DMS53 treated with DMSO at 0.1 percent for 48 hours (cell line): ENCODE results near the gene WDR45.

Experiments used
- DNase-seq: peaks from one replicate; lab custom pipeline; 2025; ENCODE audit not compliant: unreplicated experiment; lab: John Stamatoyannopoulos, UW

Gene WDR45

GRCh38 chrX:49075347-49075746 lies 4.3 kb downstream of the WDR45 start:
- no peak for DNase-seq

DNA sequence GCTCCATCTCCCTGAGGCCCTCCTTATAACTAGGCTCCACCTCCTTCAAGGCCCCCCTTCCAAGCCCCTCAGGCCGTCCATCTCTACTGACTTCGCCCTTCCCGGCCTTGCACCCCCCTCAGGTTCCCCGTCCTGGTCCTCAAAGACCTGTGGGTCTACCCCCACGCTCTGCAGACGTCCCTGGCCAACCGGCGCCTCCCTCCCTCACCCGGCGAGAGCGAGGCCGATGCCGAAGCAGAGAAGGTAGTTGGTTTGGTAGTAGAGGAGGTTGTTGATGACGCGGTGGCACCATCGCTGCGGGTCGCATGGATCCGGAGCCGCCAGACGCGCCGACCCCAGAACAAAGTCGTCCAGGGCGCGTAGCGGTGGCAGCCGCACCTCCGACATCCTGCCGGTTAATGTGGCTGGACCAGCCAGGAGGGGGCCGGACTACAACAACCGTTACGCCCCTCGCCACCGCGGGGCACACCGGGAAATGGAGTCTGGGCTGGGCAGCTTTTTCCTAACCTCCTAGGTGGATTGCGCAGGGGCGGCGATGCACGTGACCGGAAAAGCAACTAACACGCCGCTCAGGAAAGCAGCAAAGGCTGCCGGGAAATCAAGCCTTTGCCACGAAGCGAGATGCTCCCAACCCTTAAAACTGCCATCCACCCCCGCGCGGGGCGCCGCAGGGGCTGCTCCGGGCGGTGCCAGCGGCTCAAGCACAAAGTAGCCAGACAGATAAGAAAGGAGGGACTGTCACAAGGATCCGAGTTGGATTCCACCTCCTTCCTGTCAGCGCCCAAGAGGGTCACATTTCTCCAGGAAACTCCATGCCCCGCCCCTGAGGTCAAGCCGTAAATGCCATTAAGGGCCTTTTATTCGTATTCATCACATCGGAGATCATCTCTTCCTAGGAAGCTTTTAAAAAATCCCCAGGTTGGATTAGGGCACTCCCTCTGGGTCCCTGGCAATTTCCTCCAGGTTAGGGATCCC lies 5.8 kb downstream of the WDR45 start, which contains the start of gene PRAF2:
Gene PRAF2 (minus strand): TSS at position 402 of the 975 bp plus-strand sequence. CDS start 15 bp downstream, at position 387.
- DNase-seq: peak; percentile 90

DNA sequence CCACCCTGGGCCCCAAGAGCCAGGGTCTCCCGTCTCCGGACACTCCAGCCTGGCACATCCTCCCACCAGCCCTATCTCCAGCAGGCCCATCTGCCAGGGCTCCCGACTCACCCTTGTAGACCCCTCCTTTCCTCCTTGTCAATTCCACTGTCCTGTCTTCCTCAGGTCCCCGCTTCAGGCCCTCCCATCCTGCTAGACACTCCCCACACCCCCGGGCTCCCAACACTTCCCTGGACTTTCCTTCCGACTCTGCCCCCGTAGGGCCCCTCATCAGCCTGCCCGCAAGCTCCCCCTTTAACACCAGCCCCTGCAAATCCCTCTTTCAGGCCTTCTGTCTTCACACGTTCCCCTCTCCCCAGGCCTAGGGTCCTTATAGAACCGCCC lies 7.0 kb downstream of the WDR45 start:
- no peak for DNase-seq

DNA sequence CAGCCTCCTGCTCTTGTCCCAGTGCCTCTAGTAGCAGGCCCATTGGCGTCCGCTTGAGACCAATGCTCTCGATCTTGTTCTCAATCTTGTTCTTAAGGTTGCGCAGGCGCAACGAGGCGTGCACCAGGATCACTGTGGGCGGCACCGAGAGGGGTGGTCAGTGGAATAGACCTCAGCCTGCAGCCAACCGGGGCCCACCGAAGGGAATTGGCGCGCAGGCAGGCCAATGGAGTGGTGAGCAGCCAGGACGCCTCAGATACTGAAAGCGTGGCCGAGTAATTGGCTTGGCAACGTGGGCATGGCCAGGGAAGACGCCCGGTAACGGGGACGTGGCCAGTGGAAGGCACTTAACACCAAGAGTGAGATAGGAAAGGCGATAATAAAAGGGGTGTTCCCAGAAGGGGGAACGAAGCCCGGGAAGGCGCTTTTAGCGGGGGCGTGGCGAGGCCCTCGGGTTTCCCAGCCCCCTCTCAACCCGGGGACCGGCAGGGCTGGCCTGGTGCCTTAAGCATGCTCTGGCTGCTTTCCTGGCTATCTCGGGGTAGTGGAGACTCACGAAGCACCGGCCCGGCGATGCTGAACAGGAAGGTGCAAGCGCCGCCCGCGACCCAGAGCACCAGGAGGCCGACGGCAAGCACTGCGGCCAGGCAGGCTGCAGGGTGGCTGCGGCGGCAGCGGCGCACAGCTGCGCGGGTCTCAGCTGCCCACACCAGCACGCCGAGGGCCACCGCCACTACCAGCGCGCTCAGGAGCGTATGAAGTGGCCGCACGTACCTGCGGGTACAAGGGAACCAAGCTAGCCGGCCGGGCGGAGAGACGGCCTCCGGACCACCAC lies 7.6 kb downstream of the WDR45 start:
- no peak for DNase-seq

DNA sequence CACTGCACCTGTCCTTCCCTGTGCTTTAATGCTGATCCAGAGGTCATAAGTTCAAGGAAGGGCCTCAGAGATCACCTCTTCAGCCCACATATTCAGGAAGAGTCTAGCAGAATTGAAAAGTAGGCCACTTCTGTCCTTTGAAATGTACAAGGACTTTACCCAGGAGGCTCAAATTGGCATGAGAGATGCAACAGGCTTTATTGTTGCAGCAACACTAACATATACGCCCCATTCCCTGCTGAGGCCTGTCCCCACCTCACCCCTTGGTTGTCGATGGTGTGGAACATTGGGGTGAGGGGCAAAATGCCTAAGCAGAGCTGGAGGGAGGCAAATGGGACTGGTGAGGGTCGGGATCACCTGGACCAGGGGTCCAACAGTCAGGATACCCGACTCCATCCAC lies 8.7 kb downstream of the WDR45 start:
- DNase-seq: no peak

- DNase-seq: no peak
Measured at GRCh38 chrX:49069038-49069437, 10.6 kb downstream of the WDR45 start.

- no peak for DNase-seq
Measured at GRCh38 chrX:49067285-49068120, 12.2 kb downstream of the WDR45 start.

- DNase-seq: no peak
Measured at GRCh38 chrX:49066690-49067089, 13.0 kb downstream of the WDR45 start.

- no peak for DNase-seq
Measured at GRCh38 chrX:49066278-49066677, 13.4 kb downstream of the WDR45 start.

DNA sequence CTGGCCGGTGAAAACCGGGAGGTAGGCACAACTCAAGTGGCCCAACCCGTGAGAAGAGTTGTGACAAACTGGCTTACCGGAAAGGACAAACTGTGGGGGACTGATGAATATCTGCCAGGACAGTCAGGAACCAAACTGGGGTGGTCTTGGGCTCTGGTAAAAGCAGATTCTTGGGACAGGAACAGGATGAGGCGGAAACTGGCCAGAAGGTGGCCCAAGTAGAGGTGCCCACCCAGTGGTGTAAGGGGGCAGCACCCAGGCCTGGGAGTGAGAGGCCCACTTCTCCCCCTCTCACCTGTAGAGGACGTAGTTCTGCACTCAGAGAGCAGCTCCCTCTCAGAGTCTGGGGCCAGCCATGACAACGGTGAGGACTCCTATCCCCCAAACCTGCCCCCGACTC lies 15.0 kb downstream of the WDR45 start:
- no peak for DNase-seq

GRCh38 chrX:49064303-49064702 lies 15.4 kb downstream of the WDR45 start:
- DNase-seq: no peak

GRCh38 chrX:49063715-49064114 lies 16.0 kb downstream of the WDR45 start:
- DNase-seq: no peak

DNA sequence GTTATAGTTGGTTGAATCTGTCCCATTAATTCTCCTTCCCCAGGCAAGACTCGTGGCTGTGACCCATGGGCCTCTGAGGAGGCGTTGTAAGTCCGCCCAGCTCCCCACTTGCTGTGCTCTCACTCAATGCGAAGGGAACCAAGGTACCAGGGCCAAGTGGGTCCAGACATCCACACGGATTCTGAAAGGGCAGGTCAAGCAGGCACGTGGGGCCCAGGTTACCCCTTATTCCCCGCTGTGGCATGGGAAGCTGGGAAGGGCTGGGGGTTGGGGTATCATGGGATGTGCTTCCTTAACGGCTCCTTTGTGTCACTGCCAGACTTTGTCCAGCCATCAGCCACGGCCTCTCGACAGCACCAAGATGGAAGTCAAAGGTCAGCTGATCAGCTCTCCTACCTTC lies 17.8 kb downstream of the WDR45 start:
- no peak for DNase-seq

GRCh38 chrX:49061490-49061889 lies 18.2 kb downstream of the WDR45 start:
- no peak for DNase-seq

GRCh38 chrX:49060914-49061313 lies 18.8 kb downstream of the WDR45 start:
- DNase-seq: peak; percentile 19

GRCh38 chrX:49059681-49060085 lies 20.0 kb downstream of the WDR45 start:
- DNase-seq: no peak

DNA sequence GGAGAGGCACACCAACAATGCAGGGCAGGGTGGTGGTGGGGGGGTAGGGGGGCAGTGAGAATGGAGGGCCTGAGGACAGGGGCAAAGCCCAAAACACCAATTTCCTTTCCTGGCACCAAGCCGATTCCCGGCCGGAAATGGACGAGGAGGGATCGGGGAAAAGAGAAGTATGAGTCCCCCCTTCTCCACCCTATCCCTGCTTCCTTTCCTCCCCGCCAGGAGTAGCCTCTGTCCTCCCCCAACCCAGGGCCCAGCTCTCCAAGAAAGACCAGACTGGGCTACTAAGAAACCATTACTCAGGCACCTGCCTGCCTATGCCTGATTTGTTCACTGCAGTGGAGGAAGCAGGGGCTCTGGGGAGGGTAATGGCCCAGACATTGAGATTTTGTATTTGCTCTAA lies 20.5 kb downstream of the WDR45 start:
- DNase-seq: no peak

DNA sequence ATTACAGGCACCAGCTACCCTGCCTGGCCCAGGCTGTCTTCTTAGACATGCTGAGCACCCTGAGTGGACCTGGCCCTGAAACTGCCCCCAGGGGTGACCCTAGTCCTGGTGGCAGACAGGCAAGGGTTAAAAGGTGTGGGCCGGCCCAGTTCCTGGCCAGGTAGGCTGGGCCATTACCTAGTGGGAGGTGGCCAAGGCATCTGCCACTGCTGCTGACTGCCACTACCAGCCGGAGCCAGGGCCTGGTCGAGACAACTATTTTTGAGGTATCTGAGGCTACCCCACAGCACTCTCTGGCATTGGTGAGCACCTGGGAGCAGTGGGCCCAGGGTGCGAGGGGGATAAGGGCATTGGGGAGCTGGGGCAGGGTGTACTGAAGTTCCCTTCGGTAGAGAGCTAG lies 20.9 kb downstream of the WDR45 start, which contains the start of gene CCDC120:
Gene CCDC120 (plus strand): TSS at position 206 of the 400 bp plus-strand sequence. CDS start 3,043 bp downstream, outside the sequence.
- DNase-seq: no peak

DNA sequence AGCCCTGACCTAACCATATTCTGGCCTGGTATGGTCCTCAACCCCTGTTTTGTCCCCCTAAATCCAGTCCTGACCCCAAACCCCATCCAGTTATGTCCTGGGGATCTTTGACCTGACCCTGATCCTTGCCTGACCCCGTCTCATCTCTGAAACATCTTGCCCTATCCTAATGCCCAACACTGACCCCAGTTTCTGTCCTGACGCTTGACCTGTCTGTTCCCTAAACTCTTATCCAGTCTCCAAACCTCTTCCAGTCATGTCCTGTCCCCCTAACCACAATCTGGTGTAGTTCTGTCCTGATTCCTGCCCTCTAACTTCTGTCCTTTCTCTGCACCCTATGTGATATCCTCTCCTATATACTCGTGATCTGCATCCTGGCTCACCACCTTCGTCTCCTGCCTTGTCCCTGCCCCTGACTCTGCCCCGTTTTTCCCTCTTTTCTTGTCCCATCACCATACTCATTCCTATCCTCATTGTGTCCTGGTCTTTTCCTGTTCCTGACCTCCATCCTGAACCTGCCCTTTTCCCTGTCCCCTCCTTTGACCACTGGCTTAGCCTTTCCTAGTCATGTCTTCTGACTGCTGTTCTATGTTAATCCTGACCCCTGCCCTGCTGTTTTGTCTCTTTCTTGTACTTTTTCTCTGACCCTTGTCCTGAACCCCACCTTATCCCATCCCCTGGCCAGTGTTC lies 25.5 kb downstream of the WDR45 start:
- DNase-seq: no peak
